Stimulated activated CD8-positive, alpha-beta memory T cell treated with anti-CD3 and anti-CD28 coated beads, Interleukin-4, amount 100 ng/mL, for 48 hours (primary cell): ENCODE data around the gene GOLGA6L4.
A peak's percentile ranks its signal among the peaks of the same experiment; 100 is the strongest.
"Not testable (repeated sequence)": the region's sequence is repeated elsewhere in the genome, so short reads cannot be mapped to it uniquely, and the experiment has no call there.

Experiments used
- DNase-seq: peaks from one replicate; pipeline ENCODE4 v3.0.0-alpha.2; 2020

Gene GOLGA6L4

GRCh38 chr15:84235573-84235972, at the start of gene GOLGA6L4:
Gene GOLGA6L4 (plus strand): TSS chr15:84235773. CDS start chr15:84235835, 62 bp downstream.
- not testable (repeated sequence) for DNase-seq

GRCh38 chr15:84192982-84193381, 42.6 kb upstream of the GOLGA6L4 start:
- DNase-seq: not testable (repeated sequence)

DNA sequence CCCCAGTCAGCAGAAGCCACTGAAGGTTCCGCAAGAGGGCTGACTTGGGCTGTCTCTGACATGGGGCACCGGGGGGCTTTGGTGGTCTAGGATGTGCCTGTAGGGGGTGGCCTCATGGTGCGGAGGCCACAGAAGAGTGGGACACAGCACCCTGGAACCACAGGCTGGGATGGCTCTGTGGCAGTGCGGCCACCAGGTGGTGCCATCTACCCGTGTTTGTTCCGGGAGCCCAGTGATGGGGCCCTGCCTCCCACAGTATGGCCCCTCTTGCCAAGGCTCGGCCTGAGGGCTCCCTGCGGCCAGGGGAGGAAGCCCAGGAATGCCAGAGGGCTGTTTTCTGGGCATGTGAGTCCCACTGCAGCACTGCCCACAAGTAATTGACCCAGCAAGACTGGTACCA, 40.0 kb upstream of the GOLGA6L4 start:
- DNase-seq: not testable (repeated sequence)

GRCh38 chr15:84196530-84197188, 38.9 kb upstream of the GOLGA6L4 start:
- DNase-seq: not testable (repeated sequence)

- DNase-seq: peak; percentile 23
These were observed 35.7 kb upstream of the GOLGA6L4 start for GRCh38 chr15:84199865-84200264.

GRCh38 chr15:84246441-84246840, 10.9 kb downstream of the GOLGA6L4 start:
- peak; percentile 27 for DNase-seq
